NCI-H187 (cell line): ENCODE data around the gene GRK2.
"Not testable (repeated sequence)": the region's sequence is repeated elsewhere in the genome, so short reads cannot be mapped to it uniquely, and the experiment has no call there.

Experiments
- DNase-seq, 2 experiments: peaks; one replicate each; lab custom pipeline; 2025; lab: John Stamatoyannopoulos, UW

Gene GRK2

DNA sequence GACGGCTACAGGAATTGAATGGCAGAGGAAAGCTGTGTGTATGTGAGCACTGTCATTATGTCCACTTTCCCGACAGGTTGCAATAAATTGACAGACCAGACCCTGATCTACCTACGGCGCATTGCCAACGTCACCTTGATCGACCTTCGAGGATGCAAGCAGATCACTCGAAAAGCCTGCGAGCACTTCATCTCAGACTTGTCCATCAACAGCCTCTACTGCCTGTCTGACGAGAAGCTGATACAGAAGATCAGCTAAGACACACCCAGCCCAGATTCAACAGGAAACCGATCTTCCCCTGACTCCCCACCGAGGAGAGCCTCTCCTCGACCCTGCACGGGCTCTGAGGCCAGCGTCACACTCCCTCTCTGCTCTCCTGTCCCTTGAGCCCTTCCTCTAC, 11.5 kb upstream of the GRK2 start:
- no peak for DNase-seq

DNA sequence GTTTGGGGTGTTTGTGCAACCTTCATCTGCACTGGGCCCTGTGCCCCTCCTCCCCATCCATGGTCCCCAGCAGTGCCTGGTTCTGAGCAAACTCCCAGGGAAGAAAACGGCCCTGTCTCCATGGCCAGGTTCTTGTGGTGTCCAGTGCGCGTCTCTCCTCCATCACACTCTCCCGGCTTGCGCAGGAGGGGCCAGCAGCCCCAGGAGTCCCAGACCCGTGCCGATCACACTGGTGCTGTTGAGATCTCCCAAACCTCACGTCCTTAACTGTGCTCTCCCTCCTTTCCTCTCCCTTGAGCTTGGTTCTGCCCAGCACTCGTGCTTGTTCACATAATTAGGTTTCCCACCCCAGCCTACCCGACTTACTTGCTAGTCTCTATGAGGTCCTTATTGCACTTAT, 10.9 kb upstream of the GRK2 start:
- no peak for DNase-seq

DNA sequence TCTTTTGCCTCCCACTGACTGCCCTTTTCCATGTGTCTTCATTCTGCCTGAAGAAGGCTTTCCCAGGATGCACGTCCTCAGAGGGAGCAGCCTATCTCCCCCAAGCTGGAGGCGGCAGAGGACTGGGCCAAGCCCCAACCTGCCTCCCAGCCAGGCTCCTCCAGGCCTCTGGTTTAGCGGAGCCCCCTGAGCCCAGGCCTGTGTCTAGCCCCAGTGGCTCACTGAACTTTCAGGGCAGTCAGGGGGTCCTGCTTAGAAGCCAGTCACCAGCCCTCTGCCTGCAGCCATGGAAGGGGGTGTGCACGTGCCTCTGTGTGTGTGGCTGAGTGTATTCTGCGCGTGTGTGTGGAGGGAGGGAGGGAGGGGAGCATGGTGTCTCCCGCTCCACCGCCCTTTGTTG, 10.4 kb upstream of the GRK2 start:
- no peak for DNase-seq

DNA sequence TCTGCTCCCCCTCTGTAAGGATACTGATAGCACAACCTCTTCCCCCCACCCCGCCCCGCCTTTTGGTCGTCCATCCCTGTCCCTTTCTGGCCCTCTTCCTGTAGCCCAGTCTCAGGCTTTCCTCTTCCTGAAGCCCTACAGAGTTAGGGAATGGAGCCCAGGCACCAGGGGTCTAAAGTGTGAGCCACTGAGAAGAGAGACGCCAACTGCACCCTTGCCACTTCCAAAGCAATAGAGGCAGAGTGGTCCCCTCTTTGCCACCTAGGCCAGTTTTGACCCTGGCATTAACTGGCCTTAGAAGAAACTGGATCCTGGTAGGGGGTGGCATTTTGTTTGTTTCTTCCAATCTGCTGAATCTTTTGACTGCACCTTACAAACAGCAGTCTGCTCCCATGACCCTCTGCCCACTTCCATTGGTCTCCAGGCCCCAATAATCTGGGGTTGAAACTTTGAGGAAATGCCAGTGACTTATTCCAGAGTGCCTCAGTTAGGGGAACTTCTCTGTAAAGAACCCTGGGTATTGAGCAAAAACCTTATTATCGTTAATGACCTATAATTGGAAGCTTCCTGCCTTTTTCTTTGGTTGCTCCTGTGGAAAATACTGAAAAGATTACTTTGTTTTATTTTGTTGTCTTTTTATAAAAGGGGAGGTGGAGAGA, 9.7 kb upstream of the GRK2 start:
- DNase-seq: no peak

DNA sequence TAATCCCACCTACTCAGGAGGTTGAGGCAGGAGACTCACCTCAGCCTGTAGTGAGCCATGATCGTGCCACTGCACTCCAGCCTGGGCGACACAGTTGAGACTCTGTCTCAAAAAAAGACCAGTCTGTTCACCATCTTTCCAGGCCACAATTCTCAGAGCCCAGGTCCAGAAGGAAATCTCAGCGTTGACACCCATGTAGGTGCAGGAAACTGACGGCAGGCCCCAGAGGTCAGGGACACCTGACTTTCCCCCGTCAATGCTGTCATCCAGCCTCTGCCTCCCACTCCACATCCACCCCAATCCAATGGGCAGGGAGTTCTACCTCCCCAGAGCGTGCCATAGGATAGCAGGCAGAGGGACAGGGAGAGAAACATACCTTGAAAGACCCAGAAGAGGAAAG, 5.9 kb upstream of the GRK2 start:
- DNase-seq: no peak

DNA sequence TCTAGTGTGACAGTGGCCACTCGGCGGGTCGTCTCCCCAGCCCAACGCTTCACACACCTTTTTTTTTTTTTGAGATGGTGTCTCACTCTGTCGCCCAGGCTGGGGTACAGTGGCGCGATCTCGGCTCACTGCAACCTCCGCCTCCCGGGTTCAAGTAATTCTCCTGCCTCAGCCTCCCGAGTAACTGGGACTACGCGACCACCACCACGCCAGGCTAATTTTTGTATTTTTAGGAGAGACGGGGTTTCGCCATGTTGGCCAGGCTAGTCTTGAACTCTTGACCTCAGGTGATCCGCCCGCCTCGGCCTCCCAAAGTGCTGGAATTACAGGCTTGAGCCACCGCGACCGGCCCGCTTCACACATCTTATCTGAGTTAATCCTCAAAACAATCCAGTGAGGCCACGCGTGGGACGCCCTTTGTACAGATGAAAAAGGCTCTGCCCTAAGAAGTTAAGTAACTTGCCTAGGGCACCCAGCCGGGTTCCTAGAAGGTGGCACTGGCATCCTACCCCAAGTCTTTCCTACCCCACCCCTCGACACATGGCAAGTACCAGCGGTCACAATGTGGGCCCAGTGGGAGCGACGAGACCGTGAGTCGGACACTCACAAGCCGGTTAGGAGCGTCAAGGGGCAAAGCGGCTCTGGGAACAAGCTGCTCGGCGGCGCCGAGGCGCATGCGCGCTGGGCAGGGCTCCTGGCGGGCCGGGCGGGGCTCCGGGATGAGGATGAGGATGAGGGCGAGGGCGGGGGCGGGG, 5.2 kb upstream of the GRK2 start:
- DNase-seq: not testable (repeated sequence)

DNA sequence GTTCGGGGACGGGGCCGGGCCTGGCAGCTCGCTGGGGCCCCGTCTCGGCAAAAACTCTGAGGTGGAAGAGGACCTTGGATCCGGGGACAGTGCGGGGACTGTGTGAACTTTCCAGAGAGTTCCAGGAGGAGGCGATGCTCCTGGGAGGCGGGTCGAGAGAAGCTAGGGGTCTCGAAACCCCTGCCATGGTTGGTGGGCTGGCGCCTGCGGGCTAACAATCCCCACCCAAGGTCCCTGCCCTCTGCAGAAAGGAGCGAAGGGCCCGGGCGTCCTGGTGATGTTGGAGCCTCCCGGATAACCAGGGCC, 4.7 kb upstream of the GRK2 start:
- DNase-seq: no peak

DNA sequence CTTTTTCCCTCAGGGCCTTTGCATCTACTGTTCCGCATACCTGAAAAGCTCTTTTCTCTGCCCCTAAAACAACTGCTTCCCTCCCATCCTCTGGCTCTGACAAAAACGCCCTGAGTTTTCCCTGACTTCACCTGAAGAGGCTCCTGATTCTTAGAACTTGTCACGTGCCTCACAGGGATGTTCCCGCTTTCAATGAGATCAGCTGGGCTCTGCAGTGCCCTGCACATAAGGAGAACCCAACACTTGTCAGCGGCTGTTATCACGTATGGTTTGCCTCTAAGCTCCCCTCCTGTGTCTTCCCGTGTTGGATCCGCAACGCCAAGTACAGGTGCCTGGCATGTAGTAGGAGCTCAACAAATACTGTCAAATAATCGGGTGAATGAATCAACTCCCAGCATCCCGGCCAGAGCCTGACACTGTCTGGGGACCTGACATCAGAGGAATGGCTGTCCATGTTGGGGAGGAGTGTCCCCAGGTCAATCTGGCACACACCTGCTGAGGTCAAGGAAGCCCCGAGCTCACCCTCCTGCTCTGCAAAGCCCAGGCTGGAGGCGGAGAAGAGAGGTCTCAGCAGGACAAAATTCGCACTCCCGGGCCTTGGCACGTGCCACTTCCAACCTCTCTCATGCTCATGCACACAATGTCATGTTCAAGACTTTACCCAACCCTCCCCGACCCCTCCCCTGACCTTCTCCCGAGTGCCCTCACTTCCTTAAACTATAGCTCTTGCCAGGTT, 4.2 kb upstream of the GRK2 start:
- no peak for DNase-seq

DNA sequence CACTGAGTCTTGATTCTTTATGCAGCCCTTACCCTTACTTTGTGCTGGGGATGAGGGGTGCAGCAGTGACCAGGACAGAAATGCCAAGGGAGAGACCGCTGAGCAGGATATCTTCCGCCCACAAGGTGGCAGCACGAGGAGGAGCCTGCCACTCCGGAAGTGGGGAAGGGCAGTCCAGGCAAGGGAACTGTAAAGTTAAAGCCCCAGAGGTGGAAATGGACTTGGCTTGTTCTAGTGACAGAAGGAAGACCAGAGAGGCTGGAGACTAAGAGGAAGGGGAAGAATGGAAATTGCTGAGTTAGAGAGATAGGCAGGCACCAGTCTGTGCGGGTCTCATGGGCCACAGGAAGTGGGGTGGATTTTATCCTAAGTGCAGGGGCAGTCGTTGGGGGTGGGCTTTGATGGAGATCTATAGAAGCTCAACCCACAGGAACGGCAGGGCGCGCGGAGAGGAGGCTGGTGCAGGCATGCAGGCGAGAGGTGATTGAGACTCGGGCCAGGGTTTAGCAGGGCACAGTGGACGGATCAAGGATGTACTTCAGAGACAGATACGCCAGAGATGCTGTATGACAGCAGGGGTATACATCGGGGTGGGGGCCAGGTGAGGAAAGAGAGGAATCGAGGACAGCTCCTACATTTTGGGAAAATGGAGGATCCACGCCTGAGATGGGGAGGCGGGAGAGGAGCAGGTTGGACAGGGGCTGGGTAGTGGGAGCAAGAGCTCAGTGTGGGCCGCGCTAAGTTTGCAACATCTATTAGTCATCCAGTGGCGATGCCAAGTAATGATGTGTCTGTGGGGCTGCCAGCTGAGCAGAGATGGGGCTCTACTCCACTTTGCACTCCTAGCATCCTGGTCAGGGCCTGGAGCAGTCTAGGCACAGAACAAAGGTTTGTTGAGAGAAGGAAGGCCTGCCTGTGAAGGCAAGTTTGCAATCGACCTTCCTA, 3.3 kb upstream of the GRK2 start:
- DNase-seq: peak; percentile 27 to 48

DNA sequence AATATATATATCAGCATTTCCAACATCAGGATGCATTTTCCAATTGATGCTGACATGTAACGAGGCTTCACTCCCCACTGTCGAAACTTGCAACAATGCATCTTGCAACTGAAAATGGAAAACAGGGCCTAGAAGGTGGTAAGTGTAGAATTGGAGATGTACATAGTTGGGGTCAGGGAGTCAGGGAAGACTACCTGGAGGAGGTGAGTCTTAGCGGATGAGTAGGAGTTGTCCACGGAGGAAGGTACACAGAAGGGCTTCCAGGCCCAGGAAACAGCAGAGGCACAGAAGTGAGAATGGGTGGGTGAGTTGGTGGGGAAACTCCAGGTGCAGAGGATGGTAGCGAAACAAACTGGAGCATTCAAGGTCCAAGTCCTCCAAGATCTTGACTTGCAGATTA, 2.0 kb upstream of the GRK2 start:
- no peak for DNase-seq

DNA sequence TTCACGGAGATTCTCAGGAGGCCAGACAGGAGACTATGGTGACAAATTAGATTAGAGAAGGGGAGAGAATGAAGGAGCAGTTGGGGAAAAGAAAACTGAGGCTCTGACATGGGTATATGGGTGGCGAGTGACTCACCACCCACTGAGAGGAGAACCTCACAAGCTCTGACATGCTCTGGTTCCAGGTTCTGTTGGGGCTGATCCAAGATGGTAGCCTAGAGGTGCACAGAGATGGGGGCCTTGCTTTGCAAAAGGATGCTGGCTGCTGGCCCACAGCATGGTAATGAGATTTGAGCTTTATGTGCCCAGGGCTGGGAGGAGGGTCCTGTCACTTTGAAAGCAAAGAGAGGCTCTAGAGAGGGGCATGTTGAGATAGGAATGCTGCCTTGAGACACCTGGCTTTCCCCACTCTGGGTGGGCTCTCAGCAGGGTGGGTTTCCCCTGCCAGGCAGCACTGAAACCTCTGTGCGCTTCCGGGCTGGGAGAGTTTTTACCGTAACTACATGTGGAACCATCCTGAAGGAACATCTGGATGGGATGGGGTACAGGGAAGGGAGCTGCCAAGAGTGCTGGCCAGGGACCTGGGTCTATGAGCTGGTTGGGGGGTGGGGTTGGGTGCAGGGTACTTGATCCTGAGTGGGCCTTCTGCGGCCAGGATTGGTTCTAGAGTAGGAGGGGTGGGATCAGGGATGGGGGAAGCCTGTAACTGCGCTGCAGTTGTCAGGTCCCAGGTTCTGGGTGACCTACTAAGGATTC, 1.2 kb upstream of the GRK2 start:
- no peak for DNase-seq

DNA sequence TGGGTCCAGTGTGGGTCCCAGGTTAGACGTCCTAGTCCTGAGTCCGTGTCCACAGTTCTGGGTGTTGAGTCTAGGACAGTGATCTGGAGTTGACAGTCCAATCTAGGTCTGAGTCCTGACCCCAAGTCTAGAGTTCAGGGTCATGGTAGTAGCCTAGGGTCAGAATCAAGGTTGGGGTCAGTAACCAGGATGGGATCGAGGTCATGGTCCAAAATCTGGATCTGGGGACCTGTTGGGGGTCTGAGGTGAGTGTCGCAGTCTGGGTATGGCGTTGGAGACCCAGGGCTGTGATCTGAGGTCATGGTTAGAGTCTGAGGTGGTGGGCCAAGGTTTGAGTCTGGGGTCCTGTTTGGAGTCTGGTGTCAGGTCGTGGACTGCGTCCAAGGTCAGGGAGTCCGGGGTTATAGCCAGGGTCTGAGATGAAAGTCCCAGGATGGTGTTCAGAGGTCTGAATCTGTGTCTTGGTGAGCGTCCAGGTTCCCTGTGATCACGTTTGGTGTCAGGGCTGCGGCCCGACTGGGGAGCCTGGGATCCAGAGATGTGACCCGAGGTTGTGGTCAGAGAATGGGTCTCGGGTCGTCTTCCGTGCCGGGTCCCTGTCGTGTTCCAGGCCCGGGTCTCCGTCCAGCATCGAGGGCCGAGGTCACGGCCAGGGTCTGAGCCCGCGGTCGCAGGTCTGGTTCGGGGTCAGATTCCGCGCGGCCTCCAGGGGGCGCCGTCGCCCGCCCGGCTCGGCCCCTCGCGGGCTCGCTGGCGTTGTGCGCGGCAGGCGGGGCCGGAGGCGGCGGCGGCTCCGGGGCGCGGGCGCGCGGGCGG, 432 bp upstream of the GRK2 start:
- peak; percentile 17 to 38 for DNase-seq

DNA sequence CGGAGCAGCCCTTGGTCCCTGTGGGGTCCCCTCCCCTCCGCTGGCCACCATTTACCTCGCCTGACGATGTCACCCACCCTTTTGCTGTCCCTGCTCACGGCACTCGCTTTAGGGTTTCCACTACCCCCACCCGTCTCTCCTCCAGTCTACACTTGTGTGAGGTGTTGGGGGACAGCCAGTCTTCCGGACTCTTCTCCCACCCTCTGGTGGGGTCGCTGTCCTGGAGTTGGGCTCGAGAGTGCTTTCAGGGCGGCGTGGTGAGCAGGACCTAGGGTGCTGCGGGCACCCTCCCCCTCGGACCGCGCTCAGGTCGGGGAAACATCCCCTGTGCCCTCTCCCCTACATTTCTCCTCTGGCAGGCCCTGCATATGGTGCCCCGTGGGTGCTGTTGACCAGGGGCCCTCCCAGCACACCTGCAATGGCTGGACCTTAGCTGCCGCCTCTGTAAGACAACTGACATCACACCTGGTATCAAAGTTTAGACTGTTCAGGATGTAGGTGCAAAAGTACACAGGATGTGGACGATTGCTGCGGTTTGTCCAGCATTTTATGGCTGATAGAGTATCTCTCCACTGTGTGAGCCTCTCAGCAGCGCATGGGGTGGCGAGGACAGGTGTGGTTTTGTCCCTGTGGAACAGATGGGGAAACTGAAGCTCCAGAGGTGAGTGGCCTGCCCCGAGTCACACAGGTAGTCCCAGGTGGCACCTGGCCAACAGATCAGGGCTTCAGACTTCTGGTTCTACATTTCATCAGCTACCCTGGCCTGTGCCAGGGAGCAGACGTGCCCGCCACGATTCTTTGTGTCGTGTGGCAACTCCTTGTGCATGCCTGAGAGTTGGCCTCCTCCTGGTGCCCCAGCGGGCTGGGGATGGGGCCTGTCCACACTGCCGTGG, 1.2 kb downstream of the GRK2 start:
- DNase-seq: no peak

DNA sequence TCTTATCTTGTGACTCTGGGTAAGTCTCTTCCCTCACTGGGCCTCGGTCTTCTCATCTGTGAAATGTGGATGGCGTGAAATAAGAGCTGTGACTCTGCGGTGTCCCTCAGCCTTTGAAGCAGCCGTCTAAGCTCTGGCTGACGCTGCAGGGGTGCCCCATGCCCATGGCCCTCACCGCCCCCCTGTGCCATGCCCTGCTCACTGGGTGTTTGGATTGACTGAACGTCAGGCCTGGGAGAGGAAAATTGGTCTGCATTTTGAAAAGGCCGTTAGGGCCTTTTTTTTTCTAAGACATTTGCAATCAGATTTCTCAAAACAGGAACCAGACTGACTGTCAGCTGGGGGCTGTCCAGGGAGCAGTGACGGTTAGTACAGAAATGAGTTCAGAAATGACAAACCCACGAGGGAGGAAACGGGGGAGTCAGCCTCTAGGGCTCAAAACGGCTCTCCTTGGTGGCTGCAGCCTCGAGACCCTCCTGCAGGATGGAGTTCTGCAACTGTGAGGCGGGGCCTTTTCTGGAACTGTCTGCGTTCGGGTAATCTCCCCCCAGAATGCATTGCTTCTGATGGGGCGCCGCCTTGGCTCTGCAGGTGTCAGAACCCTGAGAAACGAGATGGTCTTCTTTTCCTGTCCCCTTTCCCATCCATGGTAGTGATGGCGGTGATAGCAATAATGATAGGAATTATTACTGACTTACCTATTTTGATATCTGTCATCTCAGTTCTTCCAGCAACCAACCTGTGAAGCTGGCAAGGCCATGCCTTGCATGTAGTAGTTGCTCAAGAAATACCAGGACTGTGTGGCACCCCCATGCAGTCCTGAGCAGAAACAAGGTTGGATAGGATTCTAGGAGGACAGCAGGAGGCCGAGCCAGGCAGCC, 2.0 kb downstream of the GRK2 start:
- no peak for DNase-seq

DNA sequence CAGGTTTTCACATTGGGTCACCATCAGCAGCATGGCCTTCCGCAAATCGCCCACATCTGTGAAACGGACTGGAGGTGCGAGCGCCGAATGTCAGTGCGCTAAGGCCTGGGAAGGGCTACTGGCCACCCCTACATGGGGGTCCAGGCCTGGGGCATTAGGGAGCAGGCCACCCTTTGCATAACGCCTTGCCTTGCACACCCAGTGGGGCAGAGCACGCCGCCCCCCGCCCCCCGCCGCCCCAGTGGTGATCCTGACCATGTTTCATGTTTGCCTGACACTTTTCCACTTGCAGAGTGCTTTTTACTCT, 2.6 kb downstream of the GRK2 start:
- DNase-seq: no peak

DNA sequence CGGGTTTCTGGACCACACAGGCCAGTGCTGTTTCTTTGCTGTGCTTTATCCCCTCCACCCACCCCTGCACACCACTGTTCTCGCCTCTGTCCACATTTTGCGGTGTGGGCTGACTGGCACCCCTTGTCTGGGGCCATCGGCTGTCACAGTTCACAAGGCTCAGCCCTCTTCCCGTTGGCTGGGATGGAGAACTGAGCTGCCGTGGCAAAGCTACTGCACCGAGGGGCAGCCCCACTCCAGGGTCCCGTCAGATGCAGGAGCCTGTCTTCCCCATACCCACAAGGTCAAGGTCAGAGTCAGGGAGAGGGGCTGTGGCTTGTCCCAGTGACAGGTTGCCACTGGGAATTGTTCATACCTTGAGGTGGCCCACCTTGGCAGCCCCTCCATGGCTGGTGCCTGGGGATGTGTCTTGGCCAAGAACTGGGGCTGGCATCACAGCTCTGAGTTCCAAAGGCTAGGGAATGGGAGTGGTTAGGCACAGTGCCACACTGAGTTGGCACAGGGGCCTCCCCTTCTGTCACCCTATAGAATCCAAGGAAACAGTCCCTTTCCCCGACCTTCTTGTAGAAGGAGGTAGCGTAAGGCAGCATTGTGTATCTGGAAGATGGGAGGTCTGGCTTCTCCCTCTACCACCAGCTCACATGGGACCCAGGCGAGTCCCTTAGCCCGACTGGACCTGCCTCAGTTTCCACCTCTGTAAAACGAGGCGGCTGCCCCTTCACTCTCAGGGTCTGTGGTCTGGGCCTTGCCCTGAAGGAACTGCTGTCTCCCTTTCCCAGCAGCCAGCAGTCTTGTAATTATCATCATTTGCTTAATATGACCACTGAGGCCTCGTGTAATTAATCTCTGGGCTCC, 3.4 kb downstream of the GRK2 start:
- no peak for DNase-seq

DNA sequence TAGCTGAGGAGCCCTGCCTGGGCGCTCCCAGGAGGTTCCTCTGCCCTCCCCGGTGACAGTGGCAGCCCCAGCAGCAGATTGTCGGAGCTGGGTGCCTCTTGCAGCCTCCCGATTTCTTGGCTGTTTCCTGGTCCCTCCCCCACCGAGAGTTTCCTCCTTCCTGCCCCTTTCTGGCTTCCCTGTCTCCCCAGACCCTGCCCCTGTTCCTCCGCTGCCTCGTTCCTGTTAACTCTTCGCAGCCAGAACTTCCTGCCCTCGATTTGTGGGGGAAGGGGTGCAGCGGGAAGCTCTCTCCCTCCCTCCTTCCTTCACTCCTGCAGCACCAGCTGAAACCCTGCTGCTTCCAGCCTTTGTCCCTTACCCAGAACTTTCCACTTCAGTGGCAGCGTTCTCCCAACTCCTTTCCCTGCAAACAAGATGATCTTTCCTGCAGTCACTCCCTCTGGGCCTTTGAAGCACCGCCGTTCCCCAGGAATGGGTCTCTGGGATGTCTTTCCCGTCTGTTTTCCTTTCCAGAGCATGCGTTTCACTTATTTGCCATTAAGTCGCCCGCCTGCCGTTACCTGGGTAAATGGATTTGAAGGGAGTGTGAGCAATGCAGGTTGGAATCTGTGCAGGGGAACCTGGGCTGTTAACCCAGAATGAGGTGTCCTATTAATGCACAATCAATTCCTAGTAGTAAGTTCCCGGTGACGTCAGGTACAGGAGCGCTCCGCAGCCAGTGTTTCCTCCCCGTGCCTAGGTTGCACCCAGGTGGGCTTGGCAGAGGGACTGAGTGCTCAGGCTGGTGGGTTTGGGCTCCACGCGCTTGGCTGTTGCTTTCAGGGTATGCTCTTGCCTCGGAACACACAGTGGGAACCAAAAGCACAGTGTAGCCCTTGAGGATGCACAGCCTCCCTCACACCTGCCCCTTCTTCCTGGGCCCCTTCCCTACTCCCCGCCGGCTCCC, 4.3 kb downstream of the GRK2 start:
- DNase-seq: no peak
